Measurements from ENCODE around the gene ENPP6. TPM values are rescaled to one million over a fixed set of nuclear protein-coding genes. Genes with fewer than 3 reads are reported as not detected.

Gene ENPP6
- total RNA-seq, 1 experiment from 2014 or later, result not detected

- Histone ChIP-seq H3K4me3 (ENCODE audit: low read length) (no peak overlapping the region), H3K9me2 (replicated peaks; ENCODE audit: low read length) (no peaks in the 10 kb centered on the region), H4K20me1 (ENCODE audit: low read length) (no peaks in the 10 kb centered on the region), H3F3A (ENCODE audit: low read length, unreplicated experiment) (no peaks in the 10 kb centered on the region), H3K4me1 (ENCODE audit: insufficient read depth, low read length) (no peaks in the 10 kb centered on the region), H3K79me2 (ENCODE audit: low read length) (no peaks in the 10 kb centered on the region), H3K27ac (ENCODE audit: low read length) (no peak overlapping the region), H2AFZ (ENCODE audit: low read length) (no peak overlapping the region), H3K27me3 (ENCODE audit: low read length) (peaks cover 51% of the 10 kb centered on the region), H3K9me3 (ENCODE audit: low read length) (no peaks in the 10 kb centered on the region), H3K36me3 (ENCODE audit: low read depth, low read length) (no peaks in the 10 kb centered on the region), H3K4me2 (ENCODE audit: low read length) (no peak overlapping the region), H3K9ac (ENCODE audit: low read length) (no peak overlapping the region)
- ATAC-seq, result no peak
- intact Hi-C loops (cut with micrococcal nuclease), result no loop called here
- TF ChIP-seq, protein P1, sequence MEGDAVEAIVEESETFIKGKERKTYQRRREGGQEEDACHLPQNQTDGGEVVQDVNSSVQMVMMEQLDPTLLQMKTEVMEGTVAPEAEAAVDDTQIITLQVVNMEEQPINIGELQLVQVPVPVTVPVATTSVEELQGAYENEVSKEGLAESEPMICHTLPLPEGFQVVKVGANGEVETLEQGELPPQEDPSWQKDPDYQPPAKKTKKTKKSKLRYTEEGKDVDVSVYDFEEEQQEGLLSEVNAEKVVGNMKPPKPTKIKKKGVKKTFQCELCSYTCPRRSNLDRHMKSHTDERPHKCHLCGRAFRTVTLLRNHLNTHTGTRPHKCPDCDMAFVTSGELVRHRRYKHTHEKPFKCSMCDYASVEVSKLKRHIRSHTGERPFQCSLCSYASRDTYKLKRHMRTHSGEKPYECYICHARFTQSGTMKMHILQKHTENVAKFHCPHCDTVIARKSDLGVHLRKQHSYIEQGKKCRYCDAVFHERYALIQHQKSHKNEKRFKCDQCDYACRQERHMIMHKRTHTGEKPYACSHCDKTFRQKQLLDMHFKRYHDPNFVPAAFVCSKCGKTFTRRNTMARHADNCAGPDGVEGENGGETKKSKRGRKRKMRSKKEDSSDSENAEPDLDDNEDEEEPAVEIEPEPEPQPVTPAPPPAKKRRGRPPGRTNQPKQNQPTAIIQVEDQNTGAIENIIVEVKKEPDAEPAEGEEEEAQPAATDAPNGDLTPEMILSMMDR (conservative IDR thresholded peaks at IDR 0.05; ENCODE audit: low read depth, low read length), result no peak
- TF ChIP-seq EZH2phosphoT487 (IDR thresholded peaks at IDR 0.05; ENCODE audit: borderline replicate concordance, low read length) (no peak), EZH2 (IDR thresholded peaks at IDR 0.05; ENCODE audit: low read length, unreplicated experiment) (no peak)
- no TSS peak for BruUV-seq (replicated peaks)
- POLR2A ChIA-PET (ENCODE audit: unreplicated experiment), result no interaction called here
- CTCF ChIA-PET, result no interaction called here
- DNase-seq, result no peak
These were observed 150.9 kb downstream of the ENPP6 start for GRCh38 chr4:184066584-184067300.

DNA sequence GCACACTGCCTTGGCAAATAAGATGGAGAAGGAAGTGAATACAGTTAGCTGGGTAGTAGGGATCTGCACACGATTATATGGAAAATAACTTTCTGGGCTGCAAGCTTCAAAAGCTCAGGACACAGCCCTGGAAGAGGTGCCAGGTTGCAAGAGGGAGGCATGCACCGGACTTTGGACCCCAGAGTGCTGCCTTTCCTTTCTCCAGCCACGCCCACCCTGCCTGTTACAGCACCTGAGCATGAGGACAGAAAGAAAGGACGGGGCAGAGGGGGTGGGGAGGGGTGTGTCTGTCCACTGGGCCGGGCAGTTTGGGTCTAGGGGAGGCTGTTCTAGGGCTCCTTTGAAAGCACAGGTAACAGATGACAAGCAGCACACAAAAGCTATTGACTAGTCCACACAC, 152.8 kb downstream of the ENPP6 start:
- no peaks in the 10 kb centered on the region for H3F3A ChIP-seq (ENCODE audit: low read length, unreplicated experiment)
- no peaks in the 10 kb centered on the region for H3K9me3 ChIP-seq (ENCODE audit: low read length)
- no peaks in the 10 kb centered on the region for H3K9me2 ChIP-seq (replicated peaks; ENCODE audit: low read length)
- no peak overlapping the region for H3K4me3 ChIP-seq (ENCODE audit: low read length)
- no peak for TF ChIP-seq EZH2 (IDR thresholded peaks at IDR 0.05; ENCODE audit: low read length, unreplicated experiment)
- TF ChIP-seq EZH2phosphoT487 (IDR thresholded peaks at IDR 0.05; ENCODE audit: borderline replicate concordance, low read length), result no peak
- TF ChIP-seq, protein P1 (conservative IDR thresholded peaks at IDR 0.05; ENCODE audit: low read depth, low read length), result no peak
- no peaks in the 10 kb centered on the region for H4K20me1 ChIP-seq (ENCODE audit: low read length)
- no peak overlapping the region for H2AFZ ChIP-seq (ENCODE audit: low read length)
- intact Hi-C loops (cut with micrococcal nuclease), result no loop called here
- CTCF ChIA-PET, result no interaction called here
- no peak overlapping the region for H3K4me2 ChIP-seq (ENCODE audit: low read length)
- no peaks in the 10 kb centered on the region for H3K4me1 ChIP-seq (ENCODE audit: insufficient read depth, low read length)
- no peak overlapping the region for H3K27ac ChIP-seq (ENCODE audit: low read length)
- DNase-seq (no peak), ATAC-seq (no peak)
- no TSS peak for BruUV-seq (replicated peaks)
- H3K79me2 ChIP-seq (ENCODE audit: low read length), result no peaks in the 10 kb centered on the region
- H3K27me3 ChIP-seq (ENCODE audit: low read length), result peaks cover 43% of the 10 kb centered on the region
- POLR2A ChIA-PET (ENCODE audit: unreplicated experiment), result no interaction called here
- no peak overlapping the region for H3K9ac ChIP-seq (ENCODE audit: low read length)
- H3K36me3 ChIP-seq (ENCODE audit: low read depth, low read length), result no peaks in the 10 kb centered on the region

- BruUV-seq (replicated peaks), result no TSS peak
- no peaks in the 10 kb centered on the region for H4K20me1 ChIP-seq (ENCODE audit: low read length)
- ATAC-seq, result no peak
- ChIA-PET CTCF (no interaction called here), POLR2A (ENCODE audit: unreplicated experiment) (no interaction called here)
- H3F3A ChIP-seq (ENCODE audit: low read length, unreplicated experiment), result no peaks in the 10 kb centered on the region
- TF ChIP-seq EZH2phosphoT487 (IDR thresholded peaks at IDR 0.05; ENCODE audit: borderline replicate concordance, low read length) (no peak), EZH2 (IDR thresholded peaks at IDR 0.05; ENCODE audit: low read length, unreplicated experiment) (no peak)
- TF ChIP-seq, protein P1 (conservative IDR thresholded peaks at IDR 0.05; ENCODE audit: low read depth, low read length), result no peak
- DNase-seq, result no peak
- H3K9ac ChIP-seq (ENCODE audit: low read length), result no peak overlapping the region
- intact Hi-C loops (cut with micrococcal nuclease), result no loop called here
- no peak overlapping the region for H3K4me2 ChIP-seq (ENCODE audit: low read length)
- H3K4me1 ChIP-seq (ENCODE audit: insufficient read depth, low read length), result no peaks in the 10 kb centered on the region
- no peaks in the 10 kb centered on the region for H3K36me3 ChIP-seq (ENCODE audit: low read depth, low read length)
- no peaks in the 10 kb centered on the region for H3K9me3 ChIP-seq (ENCODE audit: low read length)
- no peaks in the 10 kb centered on the region for H3K79me2 ChIP-seq (ENCODE audit: low read length)
- H3K27ac ChIP-seq (ENCODE audit: low read length), result no peak overlapping the region
- H3K4me3 ChIP-seq (ENCODE audit: low read length), result no peak overlapping the region
- H3K9me2 ChIP-seq (replicated peaks; ENCODE audit: low read length), result no peaks in the 10 kb centered on the region
- H2AFZ ChIP-seq (ENCODE audit: low read length), result no peak overlapping the region
- peaks cover 37% of the 10 kb centered on the region; the same call in 1 of the 2 replicates for H3K27me3 ChIP-seq (ENCODE audit: low read length)
These were observed 154.9 kb downstream of the ENPP6 start for GRCh38 chr4:184062769-184063168.

Measured in PC-3 (cell line).